ENCODE measurements around the gene TNNC1.

The TNNC1 gene

GRCh38 chr3:52484680-52485461 is 31.0 kb upstream of the TNNC1 start:
- no peak for DNase-seq (ENCODE audit: low read depth, low spot score)

- no peak for DNase-seq (ENCODE audit: low read depth, low spot score)
Observed at GRCh38 chr3:52483577-52484381, 29.9 kb upstream of the TNNC1 start.

- no peak for DNase-seq (ENCODE audit: low read depth, low spot score)
Observed at GRCh38 chr3:52483081-52483480, 29.2 kb upstream of the TNNC1 start.

DNA sequence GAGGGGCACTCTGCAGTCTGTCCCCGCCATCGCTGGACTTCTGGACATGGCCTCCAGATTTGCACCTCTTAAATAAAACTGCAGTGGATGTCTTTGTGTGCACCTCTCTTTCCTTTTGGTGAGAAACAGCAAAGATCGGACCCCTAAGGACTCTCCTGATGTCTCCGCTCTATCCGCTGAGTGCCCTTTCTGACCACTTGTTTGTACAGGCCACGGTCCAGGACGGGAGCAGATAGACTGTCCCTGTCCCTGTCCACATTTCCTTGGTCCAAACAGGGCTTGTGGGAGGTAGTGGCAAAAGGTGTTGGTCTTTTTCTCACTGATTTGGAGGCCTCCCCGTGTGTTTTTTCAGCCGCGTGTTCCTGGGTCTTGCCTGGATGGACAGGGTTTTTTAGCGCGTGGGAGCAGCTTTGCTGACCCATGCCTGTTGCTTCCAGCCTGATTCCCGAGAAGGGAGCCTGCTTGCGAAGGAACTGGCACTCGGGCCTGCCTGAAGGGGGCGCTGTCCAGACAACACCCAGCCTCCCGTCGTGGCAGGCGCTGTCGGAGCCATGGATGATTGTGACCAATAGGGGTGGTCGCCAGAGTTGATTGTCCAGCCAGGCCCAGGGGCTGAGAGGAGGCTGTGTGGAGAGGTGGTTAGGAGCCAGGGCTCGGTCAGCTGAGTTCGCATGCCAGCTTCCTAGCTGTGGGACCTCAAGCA is 28.1 kb upstream of the TNNC1 start:
- no peak for DNase-seq (ENCODE audit: low read depth, low spot score)

- no peak for DNase-seq (ENCODE audit: low read depth, low spot score)
Observed at GRCh38 chr3:52480768-52481715, 27.2 kb upstream of the TNNC1 start.

- DNase-seq (ENCODE audit: low read depth, low spot score): no peak
Observed at GRCh38 chr3:52479877-52480575, 26.2 kb upstream of the TNNC1 start.

DNA sequence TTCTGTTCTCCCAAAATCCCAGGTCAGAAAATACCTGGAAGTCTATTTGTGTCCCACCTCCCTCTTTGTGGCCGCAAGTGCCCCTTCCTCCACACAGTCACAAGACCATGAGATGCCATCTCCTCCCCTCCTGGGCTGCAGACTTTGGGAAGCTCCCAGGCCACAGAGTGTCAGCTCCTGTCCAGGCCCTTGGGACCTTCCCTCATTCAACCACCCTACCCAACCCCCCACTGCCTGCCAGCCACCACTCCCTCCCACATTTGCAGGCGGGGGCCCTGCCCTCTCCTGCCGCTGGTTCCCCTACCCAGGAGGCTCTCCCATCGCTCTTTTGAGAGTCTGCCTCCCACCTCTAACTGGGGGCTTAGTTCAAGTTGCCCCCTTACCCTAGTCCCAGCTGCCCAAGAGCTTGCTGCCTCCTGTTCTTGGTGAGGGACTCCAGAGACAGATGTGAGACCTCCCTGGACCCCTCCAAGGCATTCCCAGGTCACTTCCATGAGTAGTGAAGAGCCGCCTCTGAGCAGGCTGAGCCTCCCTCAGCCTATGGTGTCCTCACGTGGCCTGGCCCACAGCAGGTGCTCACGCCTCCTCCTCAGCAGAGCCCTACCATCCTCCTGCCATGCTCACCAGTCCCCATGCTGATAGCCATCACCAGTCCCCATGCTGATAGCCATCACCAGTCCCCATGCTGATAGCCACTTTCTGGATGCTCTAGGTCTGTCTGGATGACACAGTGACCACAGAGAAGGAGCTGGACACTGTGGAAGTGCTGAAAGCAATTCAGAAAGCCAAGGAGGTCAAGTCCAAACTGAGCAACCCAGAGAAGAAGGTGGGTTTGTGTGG is 25.4 kb upstream of the TNNC1 start:
- no peak for DNase-seq (ENCODE audit: low read depth, low spot score)

DNA sequence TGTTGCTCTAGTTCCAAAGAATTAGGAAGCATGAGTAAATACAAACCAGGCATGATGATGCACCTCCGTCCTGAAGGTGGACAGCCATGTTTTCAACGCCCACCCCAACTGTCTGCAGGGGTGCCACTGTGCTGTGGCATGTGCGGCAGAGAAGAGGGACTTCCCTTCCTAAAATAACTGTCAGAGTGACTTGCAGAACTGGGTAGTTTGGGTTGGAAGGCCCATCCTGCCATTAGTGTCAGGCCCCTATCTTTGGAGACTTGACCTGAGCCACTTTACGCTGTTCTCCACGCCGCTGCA is 23.9 kb upstream of the TNNC1 start:
- DNase-seq (ENCODE audit: low read depth, low spot score): no peak

DNA sequence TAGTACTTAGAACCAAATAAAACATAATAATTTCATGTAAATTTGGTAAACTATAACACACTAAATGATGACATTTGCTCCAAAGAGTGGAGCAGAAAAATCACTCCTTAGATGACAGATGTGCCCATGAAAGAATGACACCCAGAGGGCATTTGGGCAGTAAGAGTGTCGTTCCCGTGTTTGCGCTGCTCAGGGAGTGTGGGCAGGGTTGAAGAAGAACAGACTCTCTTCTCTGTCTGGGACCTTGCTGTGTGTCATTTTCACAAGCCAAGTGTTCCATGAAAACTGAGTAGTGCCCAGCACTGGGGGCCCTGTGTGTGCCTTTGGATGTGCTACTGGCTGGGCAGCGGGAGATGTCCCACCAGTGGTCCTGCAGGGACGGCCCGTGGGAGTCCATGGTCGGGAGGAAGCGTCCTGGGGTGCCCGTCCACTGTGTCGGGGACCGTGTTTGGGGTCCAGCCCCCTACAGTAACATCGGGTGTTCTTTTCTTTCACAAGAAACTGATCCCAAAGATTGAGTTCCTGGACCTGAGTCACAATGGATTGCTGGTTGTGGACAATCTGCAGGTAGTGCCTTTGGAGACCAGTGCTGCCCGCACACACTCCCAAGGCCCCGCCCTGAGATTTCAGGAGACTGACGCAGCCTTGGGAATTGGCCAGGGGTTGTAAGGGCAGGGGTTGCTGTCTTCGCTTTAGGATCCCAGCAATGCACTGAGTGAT is 23.4 kb upstream of the TNNC1 start:
- DNase-seq (ENCODE audit: low read depth, low spot score): no peak

GRCh38 chr3:52473026-52473425 is 19.2 kb upstream of the TNNC1 start:
- no peak for DNase-seq (ENCODE audit: low read depth, low spot score)

- no peak for DNase-seq (ENCODE audit: low read depth, low spot score)
Observed at GRCh38 chr3:52472239-52473000, 18.6 kb upstream of the TNNC1 start.

GRCh38 chr3:52471371-52472238 is 17.8 kb upstream of the TNNC1 start:
- no peak for DNase-seq (ENCODE audit: low read depth, low spot score)

DNA sequence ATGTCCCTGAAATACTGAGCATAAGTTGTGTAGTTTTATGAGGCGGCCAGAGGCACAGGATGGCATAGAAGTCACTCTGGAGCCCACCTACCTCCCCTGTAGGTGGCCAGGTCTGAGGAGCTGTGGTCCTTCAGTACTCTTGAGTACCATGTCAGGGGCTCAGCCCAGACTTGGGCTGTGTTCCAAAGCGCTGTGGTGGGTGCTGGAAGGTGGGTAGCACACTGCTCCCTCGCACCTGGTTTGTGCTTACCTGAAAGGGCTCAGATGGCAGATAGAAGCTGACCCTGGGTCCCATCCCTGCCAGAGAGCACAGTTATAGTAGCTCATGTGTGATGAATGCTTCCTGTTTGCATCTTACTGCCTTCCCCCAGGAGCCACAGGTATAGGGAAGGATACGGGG is 17.1 kb upstream of the TNNC1 start:
- no peak for DNase-seq (ENCODE audit: low read depth, low spot score)

DNA sequence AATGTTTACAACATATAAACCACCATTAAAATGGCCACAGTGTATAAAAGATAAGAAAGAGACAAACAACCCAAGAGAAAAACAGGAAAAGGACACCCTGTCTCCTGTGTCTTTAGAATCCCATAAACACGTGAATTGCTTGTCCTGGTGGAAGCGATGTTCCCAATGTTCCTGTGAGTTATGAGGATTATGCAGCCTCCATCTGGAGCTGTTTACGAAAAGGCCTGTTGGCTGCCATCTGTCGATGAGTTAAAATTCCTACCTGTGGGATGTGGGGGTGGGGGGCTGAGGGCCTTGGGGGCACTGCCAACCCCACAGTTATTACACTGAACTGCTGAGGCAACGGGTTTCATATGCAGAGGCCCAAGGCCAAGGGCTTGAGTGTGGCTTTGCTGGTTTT is 15.2 kb upstream of the TNNC1 start:
- no peak for DNase-seq (ENCODE audit: low read depth, low spot score)

DNA sequence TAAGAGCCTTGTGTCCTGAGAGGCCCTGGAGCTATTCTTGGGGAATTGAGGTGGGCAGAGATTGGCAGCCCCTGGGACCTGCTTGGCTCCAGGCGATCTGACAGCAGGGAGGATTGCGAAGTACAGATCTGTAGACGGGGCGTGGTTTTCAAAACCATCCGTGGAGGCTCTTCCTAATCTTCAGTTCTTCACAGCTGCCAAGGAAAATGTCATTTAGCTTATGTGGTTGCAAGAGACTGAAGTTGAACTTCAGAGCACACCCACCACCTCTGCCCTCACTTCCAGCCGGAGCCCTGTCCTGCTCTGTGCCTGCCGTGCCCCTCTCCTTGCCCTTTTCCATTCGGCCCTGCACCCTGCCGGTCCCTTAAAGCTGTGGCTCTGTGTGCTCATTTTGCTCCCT is 14.5 kb upstream of the TNNC1 start:
- DNase-seq (ENCODE audit: low read depth, low spot score): no peak

DNA sequence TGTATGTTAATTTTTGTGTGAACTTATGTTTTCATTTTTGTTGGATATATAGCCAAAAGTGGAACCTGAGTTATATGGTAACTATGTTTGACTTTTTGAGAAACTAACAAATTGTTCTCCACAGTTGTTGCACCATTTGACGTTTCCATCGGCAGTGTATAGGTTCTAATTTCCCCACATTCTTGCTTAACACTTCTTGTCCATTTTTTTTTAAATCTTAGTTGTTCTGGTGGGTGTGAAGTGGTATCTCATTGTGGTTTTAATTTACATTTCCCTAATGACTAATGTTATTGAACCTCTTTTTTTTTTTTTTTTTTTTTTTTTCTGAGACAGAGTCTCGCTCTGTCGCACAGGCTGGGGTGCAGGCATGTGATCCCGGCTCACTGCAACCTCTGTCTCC is 9.6 kb upstream of the TNNC1 start:
- DNase-seq (ENCODE audit: low read depth, low spot score): no peak

GRCh38 chr3:52461874-52462273 is 8.0 kb upstream of the TNNC1 start:
- DNase-seq (ENCODE audit: low read depth, low spot score): no peak

All from brain pericyte (primary cell).